Left ventricle myocardium inferior (tissue), 1 donor: ENCODE measurements around the gene SND1. TPM values are rescaled to one million over a fixed set of nuclear protein-coding genes. Genes with fewer than 3 reads are reported as not detected.

Source experiments
- DNase-seq: peaks from one replicate; pipeline ENCODE4 v3.0.0-alpha.2; 2020
- H3K27ac ChIP-seq: fragments of 200-600 bp; replicated peaks from 2 replicates; pipeline ENCODE4 v1.8.0; 2021
- H3K27me3 ChIP-seq: fragments of 200-600 bp; 2 replicates; pipeline ENCODE4 v1.8.0; 2021; ENCODE audit warnings: low read depth
- H3K36me3 ChIP-seq: fragments of 200-600 bp; 2 replicates; pipeline ENCODE4 v1.8.0; 2021
- H3K4me1 ChIP-seq: fragments of 200-600 bp; 2 replicates; pipeline ENCODE4 v1.8.0; 2021
- H3K4me3 ChIP-seq: fragments of 200-600 bp; 2 replicates; pipeline ENCODE4 v1.8.0; 2021; ENCODE audit warnings: mild to moderate bottlenecking, moderate library complexity
- H3K9me3 ChIP-seq: fragments of 200-600 bp; replicated peaks from 2 replicates; pipeline ENCODE4 v1.8.0; 2021
- CTCF ChIP-seq: fragments of 200-600 bp; IDR thresholded peaks from 2 replicates; pipeline ENCODE4 v1.8.0; 2021; ENCODE audit warnings: antibody characterized with exemption, mild to moderate bottlenecking, borderline replicate concordance
- intact Hi-C: fragments of 100-400 bp; cut with micrococcal nuclease; formaldehyde crosslinking; loops from one replicate; pipeline ENCODE4 v1.11.0; 2022
- total RNA-seq: library from RNA; stranded (reverse); fragmentation: NEBNext Ultra II Directional; extraction: Animal tissue kit (Norgen Biotek cat#: 25700); gene quantifications from one replicate; pipeline ENCODE4 v1.2.1, GENCODE V29; 2021
- donor health status: DM: no; HTN: yes; CAD: no; lungs with severe emphysema.

The SND1 gene
- total RNA-seq, 1 donor from 2014 or later: 71.6 TPM

GRCh38 chr7:127802845-127803244 lies 150.9 kb downstream of the SND1 start:
- Histone ChIP-seq H3K4me3 (no peak overlapping the region), H3K27ac (no peak overlapping the region), H3K9me3 (no peaks in the 10 kb centered on the region), H3K36me3 (peaks cover 7% of the 10 kb centered on the region), H3K27me3 (no peaks in the 10 kb centered on the region), H3K4me1 (peaks cover 31% of the 10 kb centered on the region)
- no peak for TF ChIP-seq CTCF
- intact Hi-C loops: no loop called here
- no peak for DNase-seq

- Histone ChIP-seq H3K4me3 (no peak overlapping the region), H3K36me3 (peaks cover 14% of the 10 kb centered on the region), H3K9me3 (no peaks in the 10 kb centered on the region), H3K27ac (no peak overlapping the region), H3K4me1 (peaks cover 29% of the 10 kb centered on the region), H3K27me3 (no peaks in the 10 kb centered on the region)
- DNase-seq: no peak
- TF ChIP-seq CTCF: no peak
- intact Hi-C loops: no loop called here
Observed at GRCh38 chr7:127803626-127804025, 151.6 kb downstream of the SND1 start.

DNA sequence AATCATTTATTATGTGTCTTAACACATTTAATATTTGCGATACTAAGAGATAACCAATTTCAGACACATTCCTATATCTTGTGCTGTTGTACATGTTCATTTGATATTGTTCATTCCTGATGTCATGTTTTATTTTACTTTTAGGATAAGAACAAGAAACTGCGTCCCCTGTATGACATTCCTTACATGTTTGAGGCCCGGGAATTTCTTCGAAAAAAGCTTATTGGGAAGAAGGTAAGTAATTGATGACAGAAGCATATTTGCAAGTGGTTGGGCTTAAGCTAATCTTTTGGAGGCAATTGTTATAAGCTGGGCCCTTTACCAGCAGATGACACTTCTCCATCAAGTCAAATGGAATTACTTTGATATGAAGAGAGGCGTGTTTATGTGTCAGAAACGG lies 155.3 kb downstream of the SND1 start:
- intact Hi-C loops: no loop called here
- H3K9me3 ChIP-seq: no peaks in the 10 kb centered on the region
- H3K27ac ChIP-seq: no peak overlapping the region
- no peak for DNase-seq
- no peak for TF ChIP-seq CTCF
- no peak overlapping the region for H3K4me3 ChIP-seq
- H3K4me1 ChIP-seq: peaks cover 20% of the 10 kb centered on the region
- H3K27me3 ChIP-seq: no peaks in the 10 kb centered on the region
- peaks cover 16% of the 10 kb centered on the region for H3K36me3 ChIP-seq

- H3K36me3 ChIP-seq: peaks cover 16% of the 10 kb centered on the region
- H3K27me3 ChIP-seq: no peaks in the 10 kb centered on the region
- TF ChIP-seq CTCF: no peak
- no peak overlapping the region for H3K27ac ChIP-seq
- H3K4me1 ChIP-seq: peaks cover 25% of the 10 kb centered on the region
- intact Hi-C loops: no loop called here
- H3K4me3 ChIP-seq: no peak overlapping the region
- DNase-seq: no peak
- no peaks in the 10 kb centered on the region for H3K9me3 ChIP-seq
Observed at GRCh38 chr7:127807829-127808228, 155.8 kb downstream of the SND1 start.

DNA sequence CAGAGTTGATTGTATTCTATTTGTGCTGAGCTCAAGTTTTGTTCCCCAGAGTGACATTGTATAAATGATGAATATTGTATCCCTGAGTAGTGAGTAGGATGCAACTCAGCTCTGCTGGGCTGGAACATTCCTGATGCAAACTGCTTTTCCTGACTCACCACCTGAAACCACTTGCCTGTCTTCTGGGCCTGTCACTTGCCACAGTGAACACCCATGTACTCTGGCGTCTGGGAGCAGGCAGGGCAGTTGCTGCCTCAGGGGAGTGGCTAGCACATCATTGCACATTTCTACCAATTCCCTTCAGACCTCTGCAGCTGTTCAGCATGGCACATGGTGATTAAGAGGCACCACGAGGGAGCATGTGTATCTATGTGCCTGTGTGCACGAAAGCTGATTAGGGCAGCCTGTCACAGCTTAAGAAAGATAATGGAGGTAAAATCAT lies 157.3 kb downstream of the SND1 start:
- H3K27ac ChIP-seq: no peak overlapping the region
- no peaks in the 10 kb centered on the region for H3K27me3 ChIP-seq
- H3K36me3 ChIP-seq: peaks cover 16% of the 10 kb centered on the region
- TF ChIP-seq CTCF: no peak
- intact Hi-C loops: no loop called here
- no peak overlapping the region for H3K4me3 ChIP-seq
- DNase-seq: no peak
- no peaks in the 10 kb centered on the region for H3K9me3 ChIP-seq
- H3K4me1 ChIP-seq: peaks cover 26% of the 10 kb centered on the region

- Histone ChIP-seq H3K36me3 (peaks cover 16% of the 10 kb centered on the region), H3K27ac (no peak overlapping the region), H3K4me3 (no peak overlapping the region), H3K4me1 (peaks cover 26% of the 10 kb centered on the region), H3K9me3 (no peaks in the 10 kb centered on the region), H3K27me3 (no peaks in the 10 kb centered on the region)
- intact Hi-C loops: no loop called here
- DNase-seq: no peak
- no peak for TF ChIP-seq CTCF
Observed at GRCh38 chr7:127810113-127810512, 158.1 kb downstream of the SND1 start.
